Loucy (cell line): ENCODE data around the gene HUS1B.

Experiments
- EZH2phosphoT487 ChIP-seq: fragments of 200-600 bp; IDR thresholded peaks from 2 replicates; pipeline ENCODE4 v1.6.1; 2018; ENCODE audit warnings: antibody characterized with exemption, mild to moderate bottlenecking, moderate library complexity, borderline replicate concordance
- TF ChIP-seq, protein P1 (sequence below): fragments of 200-600 bp; sonication (generic); conservative IDR thresholded peaks from 2 replicates; pipeline ENCODE4 v1.5.1; 2014; ENCODE audit warnings: mild to moderate bottlenecking, antibody characterized with exemption, low read length

DNA sequence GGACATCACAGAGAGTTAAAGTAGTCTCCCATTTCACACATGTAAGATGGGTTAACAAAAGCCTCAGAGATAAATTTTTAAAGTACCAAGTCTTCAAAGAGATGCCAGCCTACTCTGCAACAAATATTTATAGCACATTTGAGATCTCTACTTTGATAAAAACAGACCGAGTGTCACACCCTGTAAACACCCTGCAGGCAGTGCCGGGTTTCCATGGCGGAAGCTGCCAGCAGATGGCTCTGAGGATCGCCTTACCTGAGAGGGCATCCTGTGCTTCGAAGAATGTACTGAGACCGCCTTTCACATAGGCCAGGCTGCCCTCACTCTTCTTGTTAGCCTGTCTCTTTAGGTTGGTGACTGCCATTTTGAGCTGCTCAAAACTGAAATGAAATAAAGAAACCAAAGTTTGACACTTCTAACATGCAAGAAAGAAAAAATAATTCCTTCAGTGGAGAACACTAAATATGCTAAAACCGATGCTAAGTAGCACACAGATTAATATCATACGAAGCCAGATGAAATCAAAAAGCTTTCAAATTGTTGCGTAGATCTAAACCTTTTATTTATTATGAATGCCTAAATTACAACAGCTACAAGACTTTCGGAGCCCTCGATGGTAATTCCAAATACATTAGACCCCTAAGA is 39.3 kb downstream of the HUS1B start:
- TF ChIP-seq, protein P1, sequence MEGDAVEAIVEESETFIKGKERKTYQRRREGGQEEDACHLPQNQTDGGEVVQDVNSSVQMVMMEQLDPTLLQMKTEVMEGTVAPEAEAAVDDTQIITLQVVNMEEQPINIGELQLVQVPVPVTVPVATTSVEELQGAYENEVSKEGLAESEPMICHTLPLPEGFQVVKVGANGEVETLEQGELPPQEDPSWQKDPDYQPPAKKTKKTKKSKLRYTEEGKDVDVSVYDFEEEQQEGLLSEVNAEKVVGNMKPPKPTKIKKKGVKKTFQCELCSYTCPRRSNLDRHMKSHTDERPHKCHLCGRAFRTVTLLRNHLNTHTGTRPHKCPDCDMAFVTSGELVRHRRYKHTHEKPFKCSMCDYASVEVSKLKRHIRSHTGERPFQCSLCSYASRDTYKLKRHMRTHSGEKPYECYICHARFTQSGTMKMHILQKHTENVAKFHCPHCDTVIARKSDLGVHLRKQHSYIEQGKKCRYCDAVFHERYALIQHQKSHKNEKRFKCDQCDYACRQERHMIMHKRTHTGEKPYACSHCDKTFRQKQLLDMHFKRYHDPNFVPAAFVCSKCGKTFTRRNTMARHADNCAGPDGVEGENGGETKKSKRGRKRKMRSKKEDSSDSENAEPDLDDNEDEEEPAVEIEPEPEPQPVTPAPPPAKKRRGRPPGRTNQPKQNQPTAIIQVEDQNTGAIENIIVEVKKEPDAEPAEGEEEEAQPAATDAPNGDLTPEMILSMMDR = peak; percentile 46
- TF ChIP-seq EZH2phosphoT487 = no peak
